Coronary artery (tissue), 2 donors: ENCODE results near the gene LRRC59.
"Not testable (repeated sequence)": the region's sequence is repeated elsewhere in the genome, so short reads cannot be mapped to it uniquely, and the experiment has no call there.

ENCODE experiments used
- DNase-seq: peaks from one replicate; pipeline ENCODE4 v3.0.0-alpha.2; 2017; ENCODE audit warnings: low spot score
- H3K27ac ChIP-seq, 2 donors: fragments of 200-600 bp; sonication (generic); one replicate each; pipeline ENCODE4 v1.5.1; 2016 to 2019
- H3K4me3 ChIP-seq: fragments of 200-600 bp; sonication (generic); 2 replicates; pipeline ENCODE4 v1.5.1; 2016; ENCODE audit warnings: mild to moderate bottlenecking, moderate library complexity
- CTCF ChIP-seq: fragments of 200-600 bp; sonication (generic); IDR thresholded peaks from one replicate; pipeline ENCODE4 v1.5.1; 2019; ENCODE audit warnings: antibody characterized with exemption

LRRC59 gene

GRCh38 chr17:50337956-50338355 is 59.4 kb downstream of the LRRC59 start:
- DNase-seq: no peak
- no peak overlapping the region for H3K4me3 ChIP-seq
- TF ChIP-seq CTCF: no peak
- H3K27ac ChIP-seq: no peak overlapping the region

- not testable (repeated sequence) for H3K4me3 ChIP-seq
Measured at GRCh38 chr17:50333291-50334057, 63.8 kb downstream of the LRRC59 start.

GRCh38 chr17:50332196-50332595 is 65.1 kb downstream of the LRRC59 start:
- no peak for DNase-seq
- no peak overlapping the region for H3K4me3 ChIP-seq
- TF ChIP-seq CTCF: no peak
- no peak overlapping the region for H3K27ac ChIP-seq

More at GRCh38 chr17:50333291-50334057, 63.8 kb downstream of the LRRC59 start:
- H3K27ac ChIP-seq, DNase-seq: not testable (repeated sequence)
